GM12874 (cell line): ENCODE data around the gene IREB2.

Experiments
- CTCF ChIP-seq: IDR thresholded peaks from 2 replicates; pipeline ENCODE4 v1.5.1; 2011; ENCODE audit warnings: low read depth, mild to moderate bottlenecking, control low read depth, low read length, moderate library complexity; ENCODE audit not compliant: insufficient read depth

Gene IREB2

GRCh38 chr15:78492872-78493271, 54.9 kb downstream of the IREB2 start:
- no peak for TF ChIP-seq CTCF

- no peak for TF ChIP-seq CTCF
Observed at GRCh38 chr15:78501857-78502256, 63.8 kb downstream of the IREB2 start.

GRCh38 chr15:78502641-78503040, 64.6 kb downstream of the IREB2 start:
- TF ChIP-seq CTCF = no peak

GRCh38 chr15:78506971-78507830, 69.2 kb downstream of the IREB2 start, which contains the start of gene HYKK:
TSS of gene HYKK (plus strand) at chr15:78507577. CDS start at chr15:78513089, 5,512 bp downstream.
- TF ChIP-seq CTCF = peak; percentile 9; the same call in 1 of the 2 replicates

GRCh38 chr15:78507831-78508160, 69.8 kb downstream of the IREB2 start:
- no peak for TF ChIP-seq CTCF

- TF ChIP-seq CTCF = no peak
Observed at GRCh38 chr15:78508272-78508671, 70.3 kb downstream of the IREB2 start.

GRCh38 chr15:78509726-78510312, 71.8 kb downstream of the IREB2 start:
- no peak for TF ChIP-seq CTCF
